WTC11 (cell line): ENCODE results near the gene PPP1R1B.

Source experiments
- ATF2 ChIP-seq: sonication (generic); formaldehyde crosslinking; IDR thresholded peaks from 2 replicates; pipeline ENCODE4 v1.8.1; 2022; ENCODE audit warnings: low read depth, missing genetic modification reagents, borderline replicate concordance
- ZNF423 ChIP-seq: fragments of 250-450 bp; sonication (Bioruptor Pico); IDR thresholded peaks from 2 replicates; pipeline ENCODE4 v2.1.2; 2022; ENCODE audit warnings: mild to moderate bottlenecking, moderate library complexity

DNA sequence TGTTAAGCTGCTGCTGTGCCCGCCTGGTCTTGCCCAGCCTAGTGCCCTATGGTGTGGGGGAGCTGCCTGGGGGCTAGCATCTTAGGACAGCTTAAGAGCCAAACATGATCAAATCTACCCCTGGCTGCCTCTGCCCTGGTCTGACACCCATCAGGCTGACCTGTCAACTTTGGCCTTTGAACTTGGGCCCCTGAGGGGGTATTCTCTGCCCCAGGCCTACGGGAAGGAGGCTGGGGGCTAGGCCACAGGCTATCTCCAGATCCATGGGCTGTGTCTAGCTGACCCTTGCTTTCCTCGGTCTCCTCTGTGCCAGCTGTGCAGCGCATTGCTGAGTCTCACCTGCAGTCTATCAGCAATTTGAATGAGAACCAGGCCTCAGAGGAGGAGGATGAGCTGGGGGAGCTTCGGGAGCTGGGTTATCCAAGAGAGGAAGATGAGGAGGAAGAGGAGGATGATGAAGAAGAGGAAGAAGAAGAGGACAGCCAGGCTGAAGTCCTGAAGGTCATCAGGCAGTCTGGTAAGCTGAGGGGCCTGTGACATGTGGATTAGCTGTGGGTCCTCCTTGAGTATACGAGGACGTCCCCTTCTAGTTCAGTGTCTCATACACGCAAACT, 6.9 kb downstream of the PPP1R1B start:
- no peak for TF ChIP-seq ATF2
- no peak for TF ChIP-seq ZNF423
